Calu3 (cell line): ENCODE data around the gene ITGB7. TPM values are rescaled to one million over a fixed set of nuclear protein-coding genes. Genes with fewer than 3 reads are reported as not detected.
"Not testable (repeated sequence)": the region's sequence is repeated elsewhere in the genome, so short reads cannot be mapped to it uniquely, and the experiment has no call there.

ENCODE experiments used
- BruUV-seq: library from RNA; stranded (reverse); fragments of 400-500 nt; replicated peaks from 2 replicates; lab custom pipeline; 2021; lab: Mats Ljungman, UMichigan
- CTCF ChIA-PET: fragments of 300-600 bp; sonication (Branson Sonifier 250); formaldehyde crosslinking; loops from one replicate; lab custom pipeline; 2022; ENCODE audit warnings: antibody characterized with exemption; lab: Charles Lee
- DNase-seq: peaks from one replicate; pipeline ENCODE4 v3.0.0; 2022
- H3K27ac Mint-ChIP-seq: one replicate; pipeline ENCODE4 v1.8.0; 2022; ENCODE audit warnings: mixed read lengths; ENCODE audit not compliant: unreplicated experiment
- H3K27me3 Mint-ChIP-seq: one replicate; pipeline ENCODE4 v1.8.0; 2022; ENCODE audit warnings: mixed read lengths; ENCODE audit not compliant: unreplicated experiment
- H3K36me3 Mint-ChIP-seq: one replicate; pipeline ENCODE4 v1.8.0; 2022; ENCODE audit warnings: mild to moderate bottlenecking, moderate library complexity, mixed read lengths; ENCODE audit not compliant: insufficient read depth, unreplicated experiment
- H3K4me1 Mint-ChIP-seq: one replicate; pipeline ENCODE4 v1.8.0; 2022; ENCODE audit warnings: mild to moderate bottlenecking, low read depth, mixed read lengths; ENCODE audit not compliant: unreplicated experiment
- H3K4me3 Mint-ChIP-seq: one replicate; pipeline ENCODE4 v1.8.0; 2022; ENCODE audit warnings: mild to moderate bottlenecking, low read depth, moderate library complexity, mixed read lengths; ENCODE audit not compliant: unreplicated experiment
- H3K9me3 Mint-ChIP-seq: one replicate; pipeline ENCODE4 v1.8.0; 2022; ENCODE audit warnings: low read depth, mixed read lengths; ENCODE audit not compliant: unreplicated experiment
- intact Hi-C: fragments of 100-400 bp; cut with micrococcal nuclease; formaldehyde crosslinking; loops from one replicate; pipeline ENCODE4 v1.10.0; 2022; ENCODE audit not compliant: unreplicated experiment
- total RNA-seq: library from RNA; stranded (reverse); gene quantifications from 2 replicates; pipeline ENCODE4 v1.2.3, GENCODE V29; 2022
- TF ChIP-seq, protein P1 (sequence below): fragments of 200-600 bp; IDR thresholded peaks from one replicate; pipeline ENCODE4 v1.8.0; 2022; ENCODE audit warnings: antibody characterized with exemption; ENCODE audit not compliant: unreplicated experiment

The ITGB7 gene
- total RNA-seq, 1 experiment from 2014 or later: 4.3 TPM

DNA sequence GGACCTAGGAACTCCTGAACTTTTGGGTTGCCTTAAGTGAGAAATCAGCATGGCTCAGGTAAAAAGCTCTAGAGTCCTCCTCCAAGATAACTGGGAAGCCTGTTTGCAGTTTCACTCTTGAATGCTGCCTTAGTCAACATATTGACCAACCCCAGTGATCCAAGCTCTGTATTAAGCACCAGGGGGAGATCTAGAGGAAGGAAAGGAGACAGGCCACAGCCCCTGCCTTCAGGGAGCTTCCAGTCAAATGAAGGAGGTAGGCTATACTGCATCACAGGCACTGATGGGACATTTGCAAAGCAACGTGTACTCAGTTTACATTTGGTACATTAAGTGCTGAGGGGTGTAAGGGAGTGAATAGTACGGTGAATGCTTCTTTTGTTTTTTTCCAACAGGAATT, 25.1 kb downstream of the ITGB7 start:
- Mint-ChIP-seq H3K27me3 (no peaks in the 10 kb centered on the region), H3K4me1 (peaks cover 22% of the 10 kb centered on the region), H3K4me3 (peak overlapping the region; percentile 85), H3K36me3 (peaks cover 39% of the 10 kb centered on the region), H3K9me3 (no peaks in the 10 kb centered on the region), H3K27ac (no peak overlapping the region)
- TF ChIP-seq, protein P1, sequence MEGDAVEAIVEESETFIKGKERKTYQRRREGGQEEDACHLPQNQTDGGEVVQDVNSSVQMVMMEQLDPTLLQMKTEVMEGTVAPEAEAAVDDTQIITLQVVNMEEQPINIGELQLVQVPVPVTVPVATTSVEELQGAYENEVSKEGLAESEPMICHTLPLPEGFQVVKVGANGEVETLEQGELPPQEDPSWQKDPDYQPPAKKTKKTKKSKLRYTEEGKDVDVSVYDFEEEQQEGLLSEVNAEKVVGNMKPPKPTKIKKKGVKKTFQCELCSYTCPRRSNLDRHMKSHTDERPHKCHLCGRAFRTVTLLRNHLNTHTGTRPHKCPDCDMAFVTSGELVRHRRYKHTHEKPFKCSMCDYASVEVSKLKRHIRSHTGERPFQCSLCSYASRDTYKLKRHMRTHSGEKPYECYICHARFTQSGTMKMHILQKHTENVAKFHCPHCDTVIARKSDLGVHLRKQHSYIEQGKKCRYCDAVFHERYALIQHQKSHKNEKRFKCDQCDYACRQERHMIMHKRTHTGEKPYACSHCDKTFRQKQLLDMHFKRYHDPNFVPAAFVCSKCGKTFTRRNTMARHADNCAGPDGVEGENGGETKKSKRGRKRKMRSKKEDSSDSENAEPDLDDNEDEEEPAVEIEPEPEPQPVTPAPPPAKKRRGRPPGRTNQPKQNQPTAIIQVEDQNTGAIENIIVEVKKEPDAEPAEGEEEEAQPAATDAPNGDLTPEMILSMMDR: no peak
- no peak for DNase-seq
- intact Hi-C loops: no loop called here
- BruUV-seq: no TSS peak
- CTCF ChIA-PET: no interaction called here

DNA sequence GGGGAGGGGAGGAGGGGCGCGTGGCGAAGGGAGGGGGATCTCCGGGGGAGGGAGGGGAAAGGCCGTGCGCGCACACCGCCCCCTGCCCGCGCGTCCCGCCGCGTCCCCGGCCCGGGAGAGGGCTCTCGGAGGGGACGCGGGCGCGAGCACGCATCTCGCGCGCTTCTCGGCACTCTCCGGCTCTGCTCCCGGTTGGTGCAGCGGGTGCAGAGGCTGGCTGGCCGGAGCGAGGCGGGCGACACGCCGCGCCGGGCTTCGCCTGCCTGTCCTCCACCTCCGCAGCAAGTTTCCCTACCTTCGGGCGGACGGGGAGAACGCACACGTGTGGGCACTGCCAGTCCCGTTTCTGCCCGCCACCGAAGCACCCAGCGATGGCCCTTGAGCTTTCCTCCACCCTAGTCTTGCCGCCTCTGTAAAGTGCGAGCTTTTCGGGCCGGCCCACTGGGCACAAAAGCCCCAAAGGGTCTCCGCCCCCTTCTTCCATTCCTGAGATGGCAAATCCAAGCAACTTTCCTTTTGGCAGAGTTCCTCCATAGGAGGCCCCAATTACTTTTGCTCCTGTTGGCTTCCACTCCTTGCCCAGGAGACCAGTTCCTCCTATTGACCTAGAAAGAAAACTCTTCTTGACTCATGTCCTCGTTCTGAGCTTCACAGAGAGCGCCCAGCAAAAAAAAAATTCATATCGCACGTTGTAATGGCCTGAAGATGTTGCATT, 26.0 kb downstream of the ITGB7 start:
- BruUV-seq: no TSS peak
- DNase-seq: peak; percentile 79
- peaks cover 22% of the 10 kb centered on the region for H3K4me1 Mint-ChIP-seq

DNA sequence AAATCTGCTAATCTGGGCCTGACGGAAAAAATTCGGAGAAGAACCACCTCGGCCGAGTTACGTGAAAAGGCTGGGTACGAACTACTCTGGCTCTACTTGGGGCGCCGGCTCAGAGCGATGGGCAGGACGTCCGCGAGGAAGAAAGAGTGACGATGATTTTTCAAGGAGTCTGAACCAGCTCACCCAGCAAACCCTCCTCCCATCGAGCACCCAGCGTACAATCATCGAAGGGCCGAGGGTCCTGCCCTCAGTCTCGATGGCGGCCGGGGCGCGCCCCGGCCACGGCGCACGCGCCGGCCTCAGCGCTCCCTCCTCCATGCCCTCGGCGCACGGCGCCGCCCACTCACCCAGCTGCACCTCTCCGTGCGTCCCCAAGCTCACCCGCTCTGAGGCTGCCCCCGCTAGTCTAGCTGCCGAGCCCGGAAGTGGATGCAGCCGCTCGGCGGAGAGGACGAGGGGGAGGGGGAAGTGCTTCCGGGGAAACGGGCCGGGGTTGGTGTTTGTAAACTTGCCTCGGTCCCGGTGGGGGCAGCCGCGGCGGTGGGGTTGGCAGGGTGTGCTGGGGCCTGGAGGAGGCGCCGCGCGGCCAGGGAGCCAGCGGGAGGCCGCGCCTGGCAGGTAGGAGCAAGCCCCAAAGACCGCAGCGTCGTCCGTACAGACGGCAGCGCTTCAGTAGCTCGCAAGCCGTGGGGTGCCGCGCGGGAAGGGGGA, 26.7 kb downstream of the ITGB7 start, which contains the start of the genes CSAD and ZNF740:
CSAD (minus strand) TSS at position 706 of the 711 bp plus-strand sequence. CDS start 7,455 bp downstream, outside the sequence.
ZNF740 (plus strand) TSS at position 503 of the 711 bp plus-strand sequence. CDS start 1,262 bp downstream, outside the sequence.
- H3K4me3 Mint-ChIP-seq: peak within 1 kb of the TSS; percentile 85
- DNase-seq: peak; percentile 94
- H3K4me1 Mint-ChIP-seq: peaks cover 23% of the 10 kb centered on the region
- H3K27me3 Mint-ChIP-seq: no peaks in the 10 kb centered on the region
- BruUV-seq: TSS peak; percentile 64
- CTCF ChIA-PET: interaction anchor here (0.6 to 1.7 kb wide), 4 partner anchors 17 to 133 kb away, joined by 3 to 11 read pairs (median 5); no protein-coding TSS in a partner anchor
- peak within 1 kb of the TSS; percentile 77 for H3K27ac Mint-ChIP-seq
- H3K9me3 Mint-ChIP-seq: no peaks in the 10 kb centered on the region
- TF ChIP-seq, protein P1: no peak
- intact Hi-C loops: no loop called here
- peaks cover 38% of the 10 kb centered on the region for H3K36me3 Mint-ChIP-seq

More for the DNA sequence above, 26.0 kb downstream of the ITGB7 start:
- Mint-ChIP-seq H3K27me3 (no peaks in the 10 kb centered on the region), H3K4me3 (peak overlapping the region; percentile 85), H3K27ac (peak overlapping the region; percentile 77), H3K36me3 (peaks cover 38% of the 10 kb centered on the region), H3K9me3 (no peaks in the 10 kb centered on the region)
- CTCF ChIA-PET: interaction anchor here (0.6 to 1.7 kb wide), 3 partner anchors 17 to 134 kb away, joined by 3 to 11 read pairs (median 7); no protein-coding TSS in a partner anchor
- intact Hi-C loops: no loop called here
- TF ChIP-seq, protein P1: no peak

DNA sequence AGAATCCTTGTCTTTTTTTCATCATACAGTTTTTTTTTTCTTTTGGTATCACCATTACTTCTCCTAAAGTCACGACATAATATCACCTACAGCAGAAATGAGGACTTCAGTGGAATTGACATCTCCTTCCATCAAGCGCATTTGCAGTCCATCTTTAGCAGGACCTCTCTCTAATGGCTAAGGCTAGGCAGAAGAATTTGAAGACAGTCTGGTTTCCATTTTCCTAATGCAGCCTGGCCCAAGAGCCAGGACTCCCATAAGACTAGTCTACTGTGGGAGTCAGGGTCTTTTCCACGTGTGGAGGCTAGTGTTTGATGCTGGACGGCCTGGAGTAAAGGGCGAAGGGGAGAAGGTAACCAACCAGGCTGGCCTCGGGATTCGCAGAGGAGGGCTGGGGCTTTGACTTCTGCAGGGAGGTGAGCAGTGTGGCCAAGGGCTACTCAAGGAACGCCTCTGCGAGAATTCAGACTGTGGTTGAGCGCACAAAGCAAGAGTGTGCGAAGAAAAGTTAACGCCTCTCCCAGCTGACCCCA, 27.3 kb downstream of the ITGB7 start:
- no TSS peak for BruUV-seq
- no peak for DNase-seq

DNA sequence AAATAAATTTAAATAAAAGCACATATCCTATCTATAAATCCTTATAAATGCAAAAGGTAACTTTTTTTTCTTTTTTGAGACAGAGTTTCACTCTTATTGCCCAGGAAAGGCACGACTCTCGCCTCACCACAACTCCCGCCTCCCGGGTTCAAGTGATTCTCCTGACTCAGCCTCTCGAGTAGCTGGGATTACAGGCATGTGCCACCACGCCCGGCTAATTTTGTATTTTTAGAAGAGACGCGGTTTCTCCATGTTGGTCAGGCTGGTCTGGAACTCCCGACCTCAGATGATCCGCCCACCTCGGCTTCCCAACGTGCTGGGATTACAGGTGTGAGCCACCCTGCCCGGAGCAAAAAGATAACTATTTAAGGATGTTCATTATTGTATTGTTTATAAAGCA, 28.2 kb downstream of the ITGB7 start:
- DNase-seq, intact Hi-C loops: not testable (repeated sequence)

More for the DNA sequence above, 27.3 kb downstream of the ITGB7 start:
- Mint-ChIP-seq H3K9me3 (no peaks in the 10 kb centered on the region), H3K4me3 (peak overlapping the region; percentile 85), H3K36me3 (peaks cover 38% of the 10 kb centered on the region), H3K27me3 (no peaks in the 10 kb centered on the region), H3K27ac (peak overlapping the region; percentile 70), H3K4me1 (peaks cover 29% of the 10 kb centered on the region)
- CTCF ChIA-PET: interaction anchor here (1.0 to 1.7 kb wide), 3 partner anchors 18 to 114 kb away, joined by 3 to 11 read pairs (median 7); no protein-coding TSS in a partner anchor
- TF ChIP-seq, protein P1: no peak
- intact Hi-C loops: no loop called here

DNA sequence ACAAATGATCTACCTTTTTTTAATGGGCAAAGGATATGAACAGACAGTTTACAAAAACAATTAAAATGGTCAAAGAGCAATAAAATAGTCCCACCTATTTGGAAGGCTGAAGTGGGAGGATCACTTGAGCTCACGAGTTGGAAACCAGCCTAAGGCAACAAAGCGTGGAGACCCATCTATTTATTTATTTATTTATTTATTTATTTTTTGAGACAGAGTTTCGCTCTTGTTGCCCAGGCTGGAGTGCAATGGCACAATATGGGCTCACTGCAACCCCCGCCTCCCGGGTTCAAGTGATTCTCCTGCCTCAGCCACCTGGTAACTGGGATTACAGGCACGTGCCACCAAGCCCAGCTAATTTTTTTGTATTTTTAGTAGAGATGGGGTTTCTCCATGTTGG, 29.6 kb downstream of the ITGB7 start:
- DNase-seq, H3K9me3 Mint-ChIP-seq, H3K27ac Mint-ChIP-seq, BruUV-seq, intact Hi-C loops, H3K27me3 Mint-ChIP-seq, H3K4me3 Mint-ChIP-seq: not testable (repeated sequence)
- Mint-ChIP-seq H3K36me3 (peaks cover 29% of the 10 kb centered on the region), H3K4me1 (peaks cover 24% of the 10 kb centered on the region)
- CTCF ChIA-PET: interaction anchor here (0.6 kb wide), 1 partner anchor 389 kb away, joined by 4 read pairs; no protein-coding TSS in a partner anchor

More for the DNA sequence above, 28.2 kb downstream of the ITGB7 start:
- BruUV-seq, H3K27me3 Mint-ChIP-seq, H3K9me3 Mint-ChIP-seq, H3K4me3 Mint-ChIP-seq, CTCF ChIA-PET, H3K27ac Mint-ChIP-seq: not testable (repeated sequence)
- H3K4me1 Mint-ChIP-seq: peaks cover 30% of the 10 kb centered on the region
- H3K36me3 Mint-ChIP-seq: peaks cover 36% of the 10 kb centered on the region
